GM19452 (cell line): Measurements from ENCODE around the gene TRABD2B.

Source experiments
- ATAC-seq: cut with Tn5 transposase; IDR thresholded peaks from one replicate; pipeline ENCODE4 v1.9.1; 2021; ENCODE audit not compliant: unreplicated experiment

The TRABD2B gene

DNA sequence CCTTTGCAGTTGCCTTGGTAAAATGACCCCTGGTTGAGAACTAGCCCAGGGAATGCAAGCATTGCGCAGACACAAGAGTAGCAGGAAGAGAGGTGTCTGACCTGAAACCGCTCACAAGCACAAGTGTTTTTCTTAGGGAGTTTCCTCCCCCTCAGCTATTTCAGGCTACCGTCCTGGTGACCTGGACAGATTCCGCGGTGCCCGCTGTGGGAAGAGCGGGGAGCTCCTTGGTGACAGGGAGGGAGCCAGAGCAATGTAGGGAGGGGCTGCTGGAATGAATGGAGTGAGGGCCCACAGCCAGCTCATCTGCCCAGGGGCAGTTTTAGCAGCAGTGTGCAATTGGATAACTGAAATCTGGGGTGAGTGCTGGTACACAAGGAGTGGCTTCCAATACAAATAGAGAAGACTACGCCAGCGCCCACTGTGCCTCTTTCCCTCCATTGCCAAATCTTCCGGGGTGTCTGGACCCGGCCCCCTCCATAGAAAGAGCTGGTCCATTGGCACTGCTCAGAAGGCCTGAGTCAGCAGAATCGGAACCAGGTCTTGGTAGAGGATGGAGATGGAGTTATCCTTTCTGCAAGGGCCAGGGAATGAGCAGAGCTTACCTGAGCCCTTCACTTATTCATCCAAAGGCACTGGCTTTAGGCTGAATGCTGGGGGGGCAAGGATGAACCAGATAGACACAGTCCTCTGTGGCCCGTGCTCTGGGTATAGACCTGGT lies 82.8 kb downstream of the TRABD2B start:
- no peak for ATAC-seq

DNA sequence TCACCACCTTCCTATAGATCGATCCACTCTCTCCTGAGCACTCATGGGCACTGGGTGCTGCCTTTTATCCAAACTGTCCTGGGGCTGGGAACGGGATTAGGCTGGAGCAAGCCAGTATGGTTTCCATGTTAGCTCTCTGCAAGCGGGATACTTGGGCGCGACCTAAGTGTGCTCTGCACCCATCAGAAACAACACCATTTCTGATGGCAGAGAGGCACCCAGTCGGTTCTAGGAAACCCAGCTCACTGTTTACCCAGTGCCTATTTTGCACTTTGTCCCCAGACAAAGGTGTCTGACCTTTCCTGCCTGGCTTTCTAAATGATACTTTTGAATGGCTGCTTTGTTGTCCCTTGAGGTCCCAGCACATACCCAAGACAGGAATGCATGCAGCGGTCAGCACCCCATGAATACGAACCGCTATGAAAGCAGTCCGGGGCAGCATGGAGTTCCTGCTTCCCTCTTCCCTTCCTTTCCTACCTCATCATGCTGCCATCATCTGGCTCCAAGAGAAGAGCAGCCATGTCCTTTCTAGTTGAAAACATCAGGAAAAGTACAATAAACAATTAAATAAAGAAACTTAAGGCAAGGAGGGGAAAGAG lies 83.9 kb downstream of the TRABD2B start:
- ATAC-seq = no peak

DNA sequence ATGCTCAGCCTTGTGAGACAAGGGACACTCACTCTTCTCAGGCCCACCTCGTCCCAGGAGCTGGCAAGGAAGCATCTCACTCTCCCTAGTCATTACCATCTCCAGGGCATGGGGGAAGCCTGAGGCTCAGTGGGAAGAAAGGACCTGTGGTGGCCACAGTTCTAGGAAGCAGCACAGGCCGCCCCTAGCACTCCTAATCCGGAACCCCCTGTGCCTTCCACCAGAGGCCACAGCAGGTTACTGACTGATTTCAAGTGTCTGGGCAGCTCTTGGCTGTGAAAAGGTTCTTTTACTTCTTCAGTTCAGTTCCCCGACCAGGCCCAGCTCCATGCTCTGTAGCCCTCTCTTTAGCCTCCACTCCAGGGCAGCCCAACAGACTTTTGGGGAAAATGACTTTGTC lies 84.4 kb downstream of the TRABD2B start:
- ATAC-seq = no peak

DNA sequence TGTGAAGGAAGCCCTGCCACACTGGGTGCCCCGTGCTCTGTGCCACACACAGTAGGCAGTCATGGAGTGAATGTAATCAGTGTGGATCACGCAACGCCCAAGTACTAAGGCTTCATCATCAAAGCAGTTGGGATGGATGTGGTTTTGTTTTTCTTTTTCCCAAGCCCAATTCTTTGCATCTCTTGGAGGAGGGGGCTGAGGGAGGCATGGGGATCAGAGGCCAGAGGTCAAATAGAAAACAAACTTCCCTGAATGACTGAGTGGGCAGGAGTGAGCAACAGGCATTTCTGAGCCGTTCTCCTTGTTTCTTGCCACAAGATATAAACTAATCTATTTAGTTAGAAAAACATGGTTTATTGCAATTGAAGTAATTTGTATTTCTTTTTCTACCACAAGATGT lies 85.3 kb downstream of the TRABD2B start:
- no peak for ATAC-seq

DNA sequence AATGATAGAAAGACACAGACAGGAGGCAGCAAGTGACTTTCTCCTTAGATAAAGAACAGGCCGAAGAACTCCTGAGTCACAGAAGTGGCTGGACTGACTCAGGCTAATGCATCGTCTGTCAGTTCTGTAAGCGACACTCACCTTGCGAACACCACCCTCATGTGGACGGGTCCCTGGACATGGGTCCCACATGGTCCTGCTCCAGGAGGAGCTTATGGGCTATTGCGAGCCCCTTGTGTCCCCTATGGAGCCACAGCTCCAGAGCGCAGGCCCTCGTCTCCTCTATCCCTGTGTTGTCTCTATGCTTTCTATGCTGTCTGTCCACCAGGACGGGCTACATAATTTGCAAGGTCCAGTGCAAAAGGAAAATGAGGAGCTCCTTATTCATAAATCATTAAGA lies 85.8 kb downstream of the TRABD2B start:
- ATAC-seq = no peak

DNA sequence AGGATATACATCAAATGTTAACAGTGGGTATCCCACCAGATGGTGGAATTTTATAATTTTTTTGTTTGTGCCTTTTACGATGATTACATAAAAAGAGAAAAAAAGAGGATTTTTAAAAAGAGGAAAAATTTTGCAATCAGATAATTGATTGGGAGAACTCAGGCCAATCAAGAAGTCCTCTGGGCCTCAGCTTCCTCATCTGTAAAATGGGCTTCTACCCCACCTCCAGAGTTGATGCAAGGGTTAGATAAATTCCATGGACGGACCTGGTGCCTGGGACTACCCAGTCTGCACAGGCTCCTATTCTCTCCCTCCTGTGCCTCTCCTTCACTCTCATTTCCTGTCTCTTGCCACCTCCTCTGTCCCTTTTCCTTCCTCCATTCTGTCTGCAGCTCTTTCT lies 88.9 kb downstream of the TRABD2B start:
- ATAC-seq = no peak

DNA sequence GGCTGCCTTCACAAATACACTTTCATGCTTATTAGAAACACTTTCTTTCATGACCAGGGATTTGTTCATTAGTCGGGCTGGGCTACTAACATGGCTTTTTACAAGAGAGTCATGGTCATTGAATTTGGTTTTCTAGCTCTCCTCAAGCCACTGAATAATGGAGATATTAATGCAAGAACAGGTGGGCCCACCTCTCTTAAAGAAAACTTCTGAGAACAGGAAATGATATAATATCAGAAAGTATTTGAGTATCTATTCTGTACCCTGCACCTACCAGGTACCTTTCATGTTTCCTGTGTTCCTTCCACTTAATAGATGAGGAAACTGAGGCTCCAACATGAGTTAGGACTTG lies 90.0 kb downstream of the TRABD2B start:
- no peak for ATAC-seq

DNA sequence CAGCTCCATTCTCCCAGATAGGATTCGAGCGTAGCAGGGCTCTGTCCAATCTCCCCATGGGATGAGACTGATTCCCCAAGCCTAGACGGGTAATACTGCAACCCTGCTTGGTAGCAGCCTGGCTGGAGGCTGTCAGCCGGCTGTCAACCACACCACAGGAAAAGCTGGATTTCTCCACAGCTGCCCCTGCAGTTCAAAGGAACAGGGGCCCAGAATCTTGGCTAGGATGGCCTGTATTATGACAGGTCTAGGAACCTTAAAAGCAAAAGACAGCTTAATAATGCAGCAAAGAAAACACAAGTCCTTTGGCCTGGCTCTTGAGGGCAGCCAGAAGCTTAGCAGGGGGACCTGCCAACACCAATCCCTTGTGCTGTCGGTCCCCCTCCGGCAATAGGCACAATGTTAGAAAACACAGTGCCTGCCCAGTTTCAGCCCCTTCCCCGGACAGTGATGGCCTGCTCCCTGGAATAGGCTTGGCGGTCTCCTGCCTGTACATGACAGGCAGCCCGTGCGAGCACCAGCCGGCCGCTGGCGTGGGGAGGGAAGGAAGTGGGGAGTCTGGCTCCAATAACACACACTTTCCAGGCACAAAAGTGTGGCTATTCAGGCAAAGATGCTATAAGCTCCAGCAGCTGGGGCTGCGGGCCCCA lies 90.5 kb downstream of the TRABD2B start:
- no peak for ATAC-seq

DNA sequence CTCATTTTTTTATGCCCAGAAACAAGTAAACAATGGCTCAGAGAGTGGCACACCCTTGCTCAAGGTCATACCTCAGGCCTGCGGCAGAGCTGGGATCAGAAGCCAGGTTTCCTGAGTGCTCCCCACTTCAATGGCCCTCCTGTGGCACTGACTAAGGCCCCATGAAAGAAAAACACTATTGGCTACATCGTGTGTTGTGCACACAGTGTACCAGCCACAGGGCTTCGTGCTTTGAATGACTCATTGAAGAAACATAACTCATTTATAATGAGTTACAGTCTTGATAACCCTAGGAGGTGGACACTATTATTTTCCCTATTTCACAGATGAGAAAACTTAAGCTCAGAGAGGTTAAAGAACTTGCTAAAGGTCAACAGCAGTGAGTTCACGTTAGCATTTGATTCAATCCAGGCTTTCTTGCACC lies 91.2 kb downstream of the TRABD2B start:
- no peak for ATAC-seq

DNA sequence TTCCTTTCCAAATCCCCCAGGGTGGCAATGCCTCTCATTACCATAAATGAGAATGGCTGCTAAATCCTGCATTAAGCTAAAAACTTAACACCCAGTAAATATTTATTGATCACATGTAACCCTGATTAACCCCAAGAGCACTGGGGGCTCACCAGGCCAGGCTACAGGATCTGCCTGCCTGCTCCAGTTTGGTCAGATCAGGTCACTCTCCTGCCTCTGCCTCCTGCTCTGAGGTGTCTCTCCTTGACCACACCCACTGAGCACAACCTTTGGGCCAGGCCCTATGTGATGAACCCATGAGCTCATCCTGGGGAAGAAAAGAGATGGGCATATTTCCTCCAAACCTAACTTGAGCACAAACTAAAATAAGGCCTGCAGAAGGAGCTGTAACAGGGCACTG lies 93.5 kb downstream of the TRABD2B start:
- ATAC-seq = no peak

DNA sequence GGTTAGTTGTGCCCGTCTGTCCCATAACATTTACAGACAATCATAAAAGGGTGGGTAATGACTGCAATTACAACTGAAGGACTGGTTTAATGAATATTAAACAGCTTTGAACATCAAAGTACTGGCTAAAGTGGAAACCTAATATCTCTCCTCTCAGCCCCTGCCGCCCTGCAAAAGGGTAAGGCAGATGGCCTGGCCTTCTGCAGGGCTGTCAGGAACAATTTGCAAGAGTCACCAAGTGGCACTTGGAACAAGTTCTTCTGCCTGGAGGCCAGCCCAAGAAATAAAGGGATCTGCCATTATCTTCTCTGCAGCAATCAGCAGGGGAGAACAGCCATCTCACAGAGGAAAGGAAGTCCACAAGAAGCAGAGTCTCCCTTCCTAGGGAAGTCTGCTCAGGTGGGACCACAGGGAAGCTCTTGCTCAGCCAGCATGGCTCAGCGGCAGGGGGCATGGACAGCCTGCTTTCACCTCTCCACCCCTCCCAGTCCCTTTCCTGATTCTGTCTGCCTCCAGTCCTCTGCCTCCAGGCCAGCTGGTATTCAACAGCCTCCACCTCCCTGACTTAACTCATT lies 96.1 kb downstream of the TRABD2B start:
- no peak for ATAC-seq

DNA sequence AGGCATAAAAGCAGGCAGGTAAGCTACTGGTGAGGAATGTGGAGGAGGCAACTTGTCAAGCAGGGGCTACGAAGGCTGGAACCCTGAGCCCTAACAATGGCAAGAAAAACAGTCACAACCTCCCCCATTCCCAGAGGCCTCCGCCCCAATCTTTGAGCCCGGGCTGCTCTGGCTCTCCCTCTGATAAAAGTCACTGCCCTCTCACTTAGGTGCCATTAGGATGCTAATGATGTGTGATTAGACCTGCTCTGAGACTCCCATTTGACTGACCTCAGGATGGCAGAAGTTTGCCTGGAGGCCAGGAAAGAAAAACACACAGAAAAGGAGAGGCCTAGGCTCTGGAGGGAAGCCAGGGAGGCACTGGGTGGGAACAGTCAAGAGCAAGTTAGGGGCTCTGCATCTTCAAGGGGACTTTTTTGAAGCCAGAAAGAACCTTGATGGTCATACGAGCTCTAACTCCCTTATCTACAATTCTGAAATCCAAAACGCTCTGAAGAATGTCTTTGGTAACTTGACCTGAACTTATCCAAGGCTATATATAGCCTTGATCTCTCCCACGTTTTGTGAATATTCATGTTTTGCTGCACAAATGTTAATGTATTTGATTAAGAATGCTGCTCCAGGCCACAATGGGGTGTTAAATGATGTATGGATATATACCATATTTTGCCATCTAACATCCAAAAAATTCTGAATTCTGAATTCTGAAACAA lies 98.9 kb downstream of the TRABD2B start:
- no peak for ATAC-seq

DNA sequence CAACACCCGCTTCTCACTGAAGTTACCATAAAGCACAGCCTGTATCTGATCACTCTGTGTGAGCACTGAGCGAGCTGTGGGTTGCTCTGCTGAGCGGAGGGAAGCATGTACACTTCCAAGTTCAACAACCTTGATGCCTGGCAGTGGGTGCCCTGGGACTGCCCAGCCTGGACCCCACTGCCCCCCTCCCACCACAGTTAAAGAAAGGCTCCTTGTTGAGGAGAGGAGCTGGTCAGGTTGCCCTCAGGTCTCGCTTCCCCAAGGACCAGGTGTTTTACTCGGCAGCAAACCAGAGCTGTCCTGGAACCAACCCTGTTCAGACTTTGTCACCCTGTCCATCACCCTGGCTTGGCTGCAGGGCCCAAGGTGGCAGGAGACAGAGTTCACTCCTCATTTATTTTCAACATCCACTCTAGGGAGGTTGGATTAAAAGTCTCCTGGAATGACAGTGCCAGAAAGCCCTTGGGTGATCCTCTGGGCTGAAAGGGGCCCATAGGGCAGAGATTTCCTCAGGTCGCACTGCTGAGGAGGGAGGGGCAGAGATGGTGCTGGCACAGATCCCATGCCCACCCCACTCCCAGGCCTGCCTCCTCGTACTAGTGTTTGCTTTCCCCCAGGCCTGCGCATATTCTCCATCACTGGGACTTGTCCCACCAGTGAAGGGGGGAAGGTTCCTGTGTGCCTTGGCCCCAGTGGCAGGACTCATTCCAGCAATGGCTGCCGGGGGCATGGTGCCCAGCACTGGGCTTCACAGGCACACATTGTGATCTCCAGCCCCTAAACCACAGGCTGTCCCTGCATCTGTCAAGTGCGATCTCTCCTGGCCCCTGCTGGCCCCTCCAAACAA lies 101.7 kb downstream of the TRABD2B start:
- no peak for ATAC-seq

DNA sequence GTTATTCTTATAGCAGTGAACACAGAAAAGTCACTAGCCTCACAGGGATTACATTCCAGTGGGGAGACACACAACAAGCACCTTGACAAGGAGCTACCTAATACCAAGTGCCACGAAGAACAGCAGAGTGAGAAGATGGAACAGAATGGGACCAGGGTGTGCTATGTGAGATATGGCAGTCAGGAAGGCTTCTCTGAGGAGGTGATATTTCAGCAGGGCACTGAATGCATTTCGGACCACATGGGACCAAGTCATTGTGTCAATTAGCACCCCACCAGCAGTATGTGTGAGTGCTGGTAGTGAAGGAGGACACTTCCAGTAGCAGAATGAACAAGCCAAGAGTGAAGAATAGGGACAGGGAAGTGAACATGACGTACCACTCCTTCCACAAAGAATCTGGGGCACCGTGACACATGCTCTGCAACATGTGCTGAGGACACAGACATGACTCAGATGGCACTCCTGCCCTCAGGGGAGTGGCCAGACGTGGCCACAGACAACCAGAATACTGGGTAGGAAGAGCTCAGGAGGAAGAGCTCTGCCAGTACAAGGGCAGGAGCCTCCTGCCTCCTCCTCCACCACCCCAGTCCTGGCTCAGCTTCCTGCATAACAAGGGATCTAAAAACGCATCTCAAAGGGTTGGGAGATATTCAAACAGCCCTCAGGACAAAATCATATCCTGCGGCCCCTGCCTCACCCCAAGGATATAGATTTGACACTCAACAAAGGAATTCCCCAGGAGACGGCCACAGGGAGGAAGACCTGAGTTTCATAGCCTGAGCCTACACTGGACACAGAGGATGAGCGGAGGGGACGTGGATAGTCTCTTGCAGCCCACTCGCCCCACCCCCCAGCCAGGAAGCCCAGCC lies 102.5 kb downstream of the TRABD2B start:
- ATAC-seq = no peak

DNA sequence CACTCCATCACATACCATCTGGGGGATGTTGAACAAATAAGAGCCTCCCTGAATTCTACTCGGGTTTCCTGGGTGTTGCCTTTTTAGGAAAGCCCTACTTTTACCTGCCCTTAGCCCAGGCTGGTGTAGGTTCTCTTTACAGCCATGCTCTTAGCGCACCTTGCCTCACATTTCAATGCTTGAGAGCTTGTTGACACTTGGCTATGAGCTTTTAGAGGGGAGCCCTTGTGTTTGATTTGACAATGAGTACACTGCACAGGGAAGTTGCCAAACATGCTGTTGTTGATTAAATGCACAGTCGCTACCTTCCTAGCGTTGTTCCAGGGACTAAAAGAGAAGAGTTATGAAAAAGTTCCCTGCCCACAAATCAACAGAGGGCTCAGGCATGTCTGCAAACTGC lies 103.8 kb downstream of the TRABD2B start:
- no peak for ATAC-seq

DNA sequence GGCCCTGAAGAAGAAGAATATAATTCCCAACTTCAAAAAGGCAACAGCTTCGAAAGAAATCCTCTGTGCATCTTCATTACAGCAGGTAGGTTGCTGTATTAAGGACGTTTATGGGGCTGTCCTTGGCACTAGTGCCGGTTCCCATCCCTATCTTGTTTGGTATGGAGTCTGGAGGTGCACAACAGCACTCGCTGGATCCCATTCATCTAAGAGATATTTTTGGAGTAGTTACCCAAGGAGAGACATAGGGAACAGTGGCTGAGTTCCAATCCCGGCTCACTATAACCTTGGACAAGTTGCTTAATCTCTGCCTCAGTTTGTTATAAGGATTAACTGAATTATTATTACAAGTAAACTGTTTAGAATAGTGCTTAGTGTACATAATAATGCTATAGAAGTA lies 106.4 kb downstream of the TRABD2B start:
- ATAC-seq = no peak

DNA sequence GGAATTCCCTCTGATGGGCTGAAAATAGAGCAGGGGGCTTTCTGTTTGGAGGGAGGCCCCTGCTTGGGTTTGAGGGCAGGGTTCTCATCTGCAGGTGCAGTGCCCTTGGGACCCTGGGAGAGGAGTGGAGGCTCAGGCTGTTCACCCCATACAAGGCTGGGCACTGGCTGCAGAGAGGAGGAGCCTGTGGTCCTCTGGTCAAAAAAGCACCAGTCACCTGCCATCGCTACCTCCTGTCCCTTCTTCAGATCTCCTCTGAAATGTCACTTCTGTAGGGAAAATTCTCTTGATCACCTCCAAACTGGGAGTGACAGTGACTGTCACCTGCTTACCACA lies 108.9 kb downstream of the TRABD2B start:
- no peak for ATAC-seq

DNA sequence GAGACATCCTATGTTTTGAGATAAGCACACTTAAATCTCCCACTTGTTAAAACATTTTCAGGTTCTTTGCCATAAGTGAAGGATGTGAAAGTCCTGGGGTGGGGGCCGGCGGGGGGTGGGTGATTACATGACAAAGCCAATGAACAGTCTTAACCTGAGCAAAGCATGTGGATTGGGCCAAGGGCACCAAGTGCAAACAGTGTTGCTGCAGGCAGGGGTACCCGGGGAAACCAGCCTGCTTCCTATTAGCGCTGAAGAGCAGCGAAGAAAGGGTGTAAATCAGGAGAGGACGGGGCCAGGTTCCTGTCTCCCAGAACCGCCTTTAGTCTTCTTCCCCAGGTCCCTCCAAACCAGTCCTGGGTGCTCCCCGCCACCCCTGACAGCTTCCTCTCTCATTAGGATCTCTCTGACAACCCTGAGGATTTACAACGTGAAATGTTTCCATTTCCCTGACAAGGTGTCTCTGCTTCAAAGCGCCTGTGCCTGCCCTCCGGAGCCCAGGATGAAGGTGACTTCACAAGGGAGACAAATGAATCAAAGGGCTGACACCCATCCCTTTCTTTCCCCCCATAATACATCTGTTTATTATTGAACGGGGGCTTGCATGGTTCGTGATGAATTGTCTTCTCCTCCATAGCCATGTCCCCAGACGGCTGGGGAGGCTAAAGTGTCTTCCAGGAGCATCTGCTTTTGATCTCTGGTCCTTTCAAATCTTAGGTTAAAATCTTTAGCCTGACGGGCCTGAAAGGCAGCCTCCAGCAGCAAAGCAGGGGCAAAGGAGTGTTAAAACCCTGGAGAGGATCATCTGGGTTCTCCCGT lies 109.5 kb downstream of the TRABD2B start:
- ATAC-seq = no peak

DNA sequence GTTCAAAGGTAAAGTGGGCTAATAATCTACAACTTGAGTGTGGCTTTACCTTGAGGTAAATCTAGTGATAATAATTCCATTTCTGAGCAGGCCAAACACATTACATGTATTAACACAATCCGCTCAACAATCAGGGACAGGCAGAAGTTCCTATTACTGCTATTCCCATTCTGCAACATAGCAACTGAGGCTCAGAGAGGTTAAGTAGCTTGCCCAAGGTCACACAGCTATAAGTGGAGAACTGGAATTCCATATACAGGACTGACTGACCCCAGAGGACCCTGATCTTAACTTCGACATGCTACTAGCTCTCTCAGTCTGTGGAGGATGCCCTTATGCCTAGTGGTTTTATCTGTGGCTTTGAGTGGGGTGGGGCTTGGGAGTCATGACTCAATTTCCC lies 110.1 kb downstream of the TRABD2B start:
- no peak for ATAC-seq
